Esophagus mucosa (tissue), 1 donor: ENCODE results near the gene PLAC1. TPM values are rescaled to one million over a fixed set of nuclear protein-coding genes. Genes with fewer than 3 reads are reported as not detected.

Experiments used
- ATAC-seq: fragments of 200-7000 bp; cut with Tn5 transposase; one replicate; pipeline ENCODE4 v1.9.1; 2020
- total RNA-seq: library from RNA; stranded (reverse); gene quantifications from one replicate; pipeline ENCODE4 v1.2.4, GENCODE V29; 2023
- donor health status: DM: yes; HTN: yes; CAD: no.

PLAC1 gene
- total RNA-seq, 1 donor from 2014 or later: not detected

DNA sequence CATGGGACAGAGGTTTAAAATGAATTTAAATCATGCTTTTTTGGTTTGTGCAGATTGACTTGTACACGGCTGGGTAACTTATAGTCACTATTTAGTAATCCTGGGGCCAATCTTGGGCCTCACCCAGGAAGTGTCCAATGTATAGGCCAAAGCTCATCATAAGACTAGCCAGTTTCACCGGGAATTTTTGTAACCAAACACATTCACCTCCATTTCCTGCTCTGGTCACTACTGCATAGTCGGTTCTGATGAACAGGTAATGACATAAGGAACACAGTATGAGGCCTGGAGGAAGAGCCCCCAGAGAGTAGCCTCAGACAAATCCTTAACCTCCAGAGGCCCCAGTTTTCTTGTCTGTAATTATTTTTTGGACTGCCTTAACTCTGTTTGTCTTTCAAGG is 116.4 kb downstream of the PLAC1 start:
- ATAC-seq: peak; percentile 28

DNA sequence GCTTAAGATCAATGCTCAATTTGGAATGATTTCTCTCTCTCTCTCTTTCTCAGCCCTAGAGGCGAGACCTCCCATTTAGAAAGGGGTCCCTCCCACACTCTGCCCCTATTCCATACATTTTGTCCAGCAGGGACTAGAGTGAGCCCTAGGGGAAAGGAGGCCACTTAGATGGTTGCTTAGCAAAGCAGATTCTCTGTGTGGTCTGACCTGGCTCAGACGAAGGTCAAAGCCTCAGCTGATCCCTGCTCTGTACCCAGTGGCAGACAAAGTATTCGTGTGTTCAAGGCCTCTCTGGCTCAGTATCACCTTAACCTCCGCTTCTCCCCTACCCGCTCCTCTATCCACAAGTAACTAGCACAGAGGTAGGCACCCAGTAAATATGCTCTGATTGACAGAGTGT is 120.0 kb downstream of the PLAC1 start:
- ATAC-seq: no peak

- no peak for ATAC-seq
Observed at GRCh38 chrX:134537179-134537955, 120.9 kb downstream of the PLAC1 start.

DNA sequence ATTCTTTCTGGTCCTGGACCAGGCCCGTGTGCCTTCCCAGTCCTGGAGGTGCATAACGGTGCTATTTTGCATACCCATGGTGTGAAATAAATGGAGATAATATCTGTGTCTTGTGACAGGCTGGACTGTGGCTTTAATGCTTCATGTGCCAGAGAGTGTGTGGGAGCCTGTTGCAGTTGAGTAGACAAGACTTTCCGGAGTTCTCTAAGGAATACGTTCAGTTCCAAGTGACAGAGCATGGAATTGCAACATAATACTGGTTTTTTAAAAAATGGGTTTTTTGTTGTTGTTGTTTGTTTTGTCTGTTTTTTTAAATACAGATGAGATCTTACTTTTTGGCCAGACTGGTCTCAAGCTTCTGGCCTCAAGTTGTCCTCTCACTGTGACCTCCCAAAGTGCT is 124.3 kb downstream of the PLAC1 start:
- no peak for ATAC-seq

DNA sequence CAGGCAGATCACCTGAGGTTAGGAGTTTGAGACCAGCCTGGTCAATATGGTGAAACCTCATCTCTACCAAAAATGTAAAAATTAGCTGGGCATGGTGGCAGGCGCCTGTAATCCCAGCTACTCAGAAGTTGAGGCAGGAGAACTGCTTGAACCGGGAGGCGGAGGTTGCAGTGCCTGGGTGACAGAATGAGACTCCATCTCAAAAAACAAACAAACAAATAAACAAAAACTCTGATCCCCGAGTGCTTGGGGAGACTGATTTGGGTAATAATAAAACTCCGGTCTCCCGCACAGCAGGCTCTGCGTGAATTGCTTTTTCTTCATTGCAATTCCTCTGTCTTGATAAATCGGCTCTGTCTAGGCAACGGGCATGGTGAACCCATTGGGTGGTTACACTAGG is 124.9 kb downstream of the PLAC1 start:
- no peak for ATAC-seq

DNA sequence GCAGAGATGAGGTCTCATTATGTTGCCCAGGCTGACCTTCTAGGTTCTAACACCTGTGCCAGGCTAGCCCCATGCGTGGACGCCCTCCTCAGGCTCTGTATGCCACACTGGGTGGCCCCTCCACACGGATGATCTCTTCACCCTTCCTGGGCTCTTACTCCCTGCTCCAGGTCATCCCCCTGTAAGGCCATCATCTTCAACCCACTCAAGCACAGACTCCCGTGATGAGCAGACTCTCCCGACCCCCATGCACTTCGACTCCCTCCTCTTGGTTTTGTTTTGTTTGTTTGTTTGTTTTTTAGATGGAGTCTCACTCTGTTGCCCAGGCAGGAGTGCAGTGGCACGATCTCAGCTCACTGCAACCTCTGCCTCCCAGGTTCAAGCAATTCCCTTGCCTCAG is 127.4 kb downstream of the PLAC1 start:
- ATAC-seq: no peak

DNA sequence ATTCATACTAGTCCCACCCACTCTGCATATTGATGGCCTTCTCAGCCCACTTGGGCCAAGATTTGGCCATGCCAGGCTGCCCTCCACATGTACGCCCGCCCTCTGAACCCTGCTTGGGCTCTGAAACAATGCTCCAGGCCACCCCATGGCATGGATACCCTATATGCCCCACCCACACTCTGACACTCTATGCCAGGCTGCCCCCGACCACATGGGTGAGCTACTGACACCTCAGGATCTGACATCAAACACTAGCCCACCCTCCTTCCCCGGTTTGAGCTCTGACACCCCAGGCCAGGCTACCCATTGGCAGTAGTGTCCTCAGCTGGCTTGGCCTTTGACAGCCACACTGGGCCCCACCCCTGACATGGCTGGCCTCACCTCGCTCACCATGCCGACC is 128.8 kb downstream of the PLAC1 start:
- no peak for ATAC-seq

- no peak for ATAC-seq
Observed at GRCh38 chrX:134528960-134529359, 129.3 kb downstream of the PLAC1 start.

GRCh38 chrX:134526399-134526798 is 131.9 kb downstream of the PLAC1 start:
- no peak for ATAC-seq

- no peak for ATAC-seq
Observed at GRCh38 chrX:134525086-134525792, 133.0 kb downstream of the PLAC1 start.

DNA sequence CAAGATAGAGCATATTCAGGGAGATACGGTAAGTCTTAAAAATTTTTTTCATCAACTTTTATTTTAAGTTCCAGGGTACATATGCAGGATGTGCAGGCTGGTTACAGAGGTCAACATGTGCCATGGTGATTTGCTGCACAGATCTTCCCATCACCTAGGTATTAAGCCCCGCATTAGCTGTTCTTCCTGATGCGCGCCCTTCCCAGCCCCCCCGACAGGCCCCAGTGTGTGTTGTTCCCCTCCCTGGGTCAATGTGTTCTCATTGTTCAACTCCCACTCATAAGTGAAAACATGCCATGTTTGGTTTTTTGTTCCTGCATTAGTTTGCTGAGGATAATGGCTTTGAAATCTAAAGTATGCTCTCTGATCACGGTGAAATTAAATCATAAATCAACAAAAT is 134.1 kb downstream of the PLAC1 start:
- no peak for ATAC-seq

GRCh38 chrX:134520860-134521390 is 137.3 kb downstream of the PLAC1 start:
- peak; percentile 57 for ATAC-seq

Other genes with a start within 250 kb of the PLAC1 start
- gene HPRT1, start 198.3 kb downstream of the PLAC1 start, total RNA-seq: 28.3 TPM
- gene PABIR2, start 138.7 kb upstream of the PLAC1 start, total RNA-seq: 12.4 TPM